Kidney epithelial cell (primary cell): Measurements from ENCODE around the gene ZDHHC5. TPM values are rescaled to one million over a fixed set of nuclear protein-coding genes. Genes with fewer than 3 reads are reported as not detected.

Source experiments
- DNase-seq: peaks from one replicate; pipeline ENCODE4 v3.0.0-alpha.2; 2010; ENCODE audit warnings: low read depth
- H3K27me3 ChIP-seq: 2 replicates; pipeline ENCODE4 v1.6.0; 2011; ENCODE audit warnings: low read length; ENCODE audit not compliant: control insufficient read depth, insufficient read depth
- H3K36me3 ChIP-seq: 2 replicates; pipeline ENCODE4 v1.5.1; 2011; ENCODE audit warnings: low read length; ENCODE audit not compliant: control insufficient read depth, insufficient read depth
- H3K4me3 ChIP-seq: 2 replicates; pipeline ENCODE4 v1.5.1; 2011; ENCODE audit warnings: low read depth, mild to moderate bottlenecking, control low read depth, low read length
- CTCF ChIP-seq: IDR thresholded peaks from 2 replicates; pipeline ENCODE4 v1.5.1; 2011; ENCODE audit warnings: mild to moderate bottlenecking, moderate library complexity, low read length, control low read depth, inconsistent platforms; ENCODE audit not compliant: insufficient read depth, poor library complexity, severe bottlenecking
- total RNA-seq: library from RNA; depleted of rRNA; stranded (reverse); fragments of >200 nt; gene quantifications from 2 replicates; pipeline ENCODE4 v1.2.3, GENCODE V29; 2015

The ZDHHC5 gene
- total RNA-seq, 1 donor from 2014 or later = 62.4 TPM

GRCh38 chr11:57635246-57635645 is 32.7 kb upstream of the ZDHHC5 start:
- no peak for TF ChIP-seq CTCF
- H3K36me3 ChIP-seq = no peaks in the 10 kb centered on the region
- no peaks in the 10 kb centered on the region for H3K27me3 ChIP-seq
- H3K4me3 ChIP-seq = no peak overlapping the region
- DNase-seq = no peak

- no peaks in the 10 kb centered on the region for H3K27me3 ChIP-seq
- TF ChIP-seq CTCF = no peak
- H3K36me3 ChIP-seq = no peaks in the 10 kb centered on the region
- DNase-seq = no peak
- peak overlapping the region; percentile 97 for H3K4me3 ChIP-seq
Measured at GRCh38 chr11:57637626-57638004, 30.3 kb upstream of the ZDHHC5 start.

- no peak for TF ChIP-seq CTCF
- DNase-seq = peak; percentile 57
- H3K36me3 ChIP-seq = no peaks in the 10 kb centered on the region
Measured at GRCh38 chr11:57638005-57638781, 29.7 kb upstream of the ZDHHC5 start.

GRCh38 chr11:57638811-57639320 is 29.0 kb upstream of the ZDHHC5 start:
- H3K27me3 ChIP-seq = no peaks in the 10 kb centered on the region
- H3K36me3 ChIP-seq = no peaks in the 10 kb centered on the region
- peak overlapping the region; percentile 97 for H3K4me3 ChIP-seq
- no peak for TF ChIP-seq CTCF
- DNase-seq = no peak

More at GRCh38 chr11:57638005-57638781, 29.7 kb upstream of the ZDHHC5 start:
- Histone ChIP-seq H3K4me3 (peak overlapping the region; percentile 97), H3K27me3 (no peaks in the 10 kb centered on the region)

GRCh38 chr11:57639321-57640067 is 28.4 kb upstream of the ZDHHC5 start:
- H3K36me3 ChIP-seq = no peaks in the 10 kb centered on the region
- DNase-seq = no peak
- TF ChIP-seq CTCF = no peak
- H3K4me3 ChIP-seq = peak overlapping the region; percentile 97
- H3K27me3 ChIP-seq = no peaks in the 10 kb centered on the region
